ENCODE results near the gene ZNRF3.
"Not testable (repeated sequence)": the region's sequence is repeated elsewhere in the genome, so short reads cannot be mapped to it uniquely, and the experiment has no call there.

ZNRF3 gene

GRCh38 chr22:28882878-28883656 is at the start of gene ZNRF3:
Gene ZNRF3, plus strand, starts transcription at chr22:28883572. Its CDS starts 195 bp downstream, at chr22:28883767.
- FAIRE-seq (peak; percentile 90), DNase-seq (ENCODE audit: insufficient read length, low spot score) (peak; percentile 76)

- FAIRE-seq (no peak), DNase-seq (ENCODE audit: insufficient read length, low spot score) (no peak)
These were observed 47.7 kb upstream of the ZNRF3 start for GRCh38 chr22:28835630-28836189.

GRCh38 chr22:28837640-28838039 is 45.7 kb upstream of the ZNRF3 start:
- FAIRE-seq, result no peak
- no peak for DNase-seq (ENCODE audit: insufficient read length, low spot score)

DNA sequence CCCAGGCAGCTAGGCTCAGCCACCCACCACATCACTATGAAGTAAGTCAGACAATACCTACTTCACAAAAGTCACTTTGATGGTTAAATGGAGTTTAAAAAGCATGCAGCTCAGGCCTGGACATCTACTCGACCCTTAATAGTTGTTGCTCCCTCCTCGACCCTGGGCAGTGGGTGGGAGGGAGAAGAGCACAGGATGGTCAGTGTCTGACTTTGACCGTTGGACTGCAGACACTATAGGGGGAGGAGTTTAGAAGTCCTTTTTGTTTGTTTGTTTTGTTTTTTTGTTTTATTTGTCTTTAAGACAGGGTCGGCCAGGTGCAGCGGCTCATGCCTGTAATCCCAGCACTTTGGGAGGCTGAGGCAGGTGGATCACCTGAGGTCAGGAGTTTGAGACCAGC is 44.4 kb upstream of the ZNRF3 start:
- FAIRE-seq (no peak), DNase-seq (ENCODE audit: insufficient read length, low spot score) (no peak)

- FAIRE-seq (no peak), DNase-seq (ENCODE audit: insufficient read length, low spot score) (no peak)
These were observed 42.3 kb upstream of the ZNRF3 start for GRCh38 chr22:28841111-28841510.

- FAIRE-seq (no peak), DNase-seq (ENCODE audit: insufficient read length, low spot score) (no peak)
These were observed 39.7 kb upstream of the ZNRF3 start for GRCh38 chr22:28843633-28844032.

GRCh38 chr22:28844277-28844676 is 39.1 kb upstream of the ZNRF3 start:
- FAIRE-seq; DNase-seq (ENCODE audit: insufficient read length, low spot score): not testable (repeated sequence)

- DNase-seq (ENCODE audit: insufficient read length, low spot score) (no peak), FAIRE-seq (no peak)
These were observed 36.4 kb upstream of the ZNRF3 start for GRCh38 chr22:28846994-28847393.

DNA sequence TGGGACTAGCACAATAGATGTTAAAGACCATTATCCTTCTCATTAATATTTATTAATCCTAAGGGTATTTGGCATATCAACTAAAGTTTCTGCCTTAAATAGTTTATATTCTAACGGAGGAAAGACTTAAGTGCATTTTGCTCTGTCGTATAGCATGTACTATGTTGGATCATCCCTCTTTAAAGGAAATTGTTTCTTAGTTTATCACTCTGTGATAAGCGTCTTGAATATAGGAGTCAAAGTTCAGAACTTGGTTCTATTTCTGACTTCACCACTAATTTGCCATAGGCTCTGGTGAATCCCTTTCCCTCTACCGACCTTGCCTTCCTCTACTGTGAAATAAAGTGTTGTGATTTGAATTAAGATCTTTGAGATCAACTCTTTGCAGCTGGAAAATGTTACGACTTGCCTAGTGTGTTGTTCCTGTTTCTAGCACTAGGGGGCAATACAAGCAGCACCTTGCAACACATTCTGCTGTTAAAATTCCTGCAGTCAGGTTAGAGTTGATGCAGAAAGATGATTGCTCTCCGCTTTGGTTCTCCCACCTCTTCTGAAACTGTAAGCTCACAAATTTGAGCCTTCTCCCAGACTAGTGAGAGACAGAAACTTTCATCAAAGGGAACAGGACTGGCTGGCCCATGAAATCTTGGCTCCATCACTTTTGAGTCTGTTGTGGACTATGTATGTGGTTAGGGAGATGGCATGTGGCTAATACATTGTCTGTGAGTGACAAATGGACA is 27.8 kb upstream of the ZNRF3 start:
- DNase-seq (ENCODE audit: insufficient read length, low spot score) (peak; percentile 61), FAIRE-seq (no peak)

DNA sequence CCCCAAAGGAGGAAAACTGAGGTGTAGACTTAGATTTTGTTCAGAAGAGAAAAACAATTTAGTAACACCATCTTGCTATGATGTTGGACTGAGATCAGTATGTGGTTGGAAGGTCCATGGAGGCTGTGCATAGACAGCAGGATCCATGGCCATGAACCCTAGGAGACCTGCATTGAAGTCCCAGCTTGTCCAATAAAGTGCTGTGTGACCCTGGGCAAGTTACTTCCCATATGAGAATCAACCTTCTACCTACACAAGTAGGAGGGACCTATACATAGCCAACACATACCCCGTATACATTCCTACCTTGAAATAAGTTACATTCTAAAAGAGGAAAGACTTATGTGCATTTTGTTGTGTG is 27.3 kb upstream of the ZNRF3 start:
- DNase-seq (ENCODE audit: insufficient read length, low spot score), result no peak
- FAIRE-seq, result no peak

GRCh38 chr22:28857288-28857687 is 26.1 kb upstream of the ZNRF3 start:
- no peak for FAIRE-seq

GRCh38 chr22:28864878-28865596 is 18.3 kb upstream of the ZNRF3 start:
- FAIRE-seq (no peak), DNase-seq (ENCODE audit: insufficient read length, low spot score) (no peak)

More at GRCh38 chr22:28857288-28857687, 26.1 kb upstream of the ZNRF3 start:
- no peak for DNase-seq (ENCODE audit: insufficient read length, low spot score)

- no peak for DNase-seq (ENCODE audit: insufficient read length, low spot score)
- no peak for FAIRE-seq
These were observed 16.2 kb upstream of the ZNRF3 start for GRCh38 chr22:28867191-28867590.

DNA sequence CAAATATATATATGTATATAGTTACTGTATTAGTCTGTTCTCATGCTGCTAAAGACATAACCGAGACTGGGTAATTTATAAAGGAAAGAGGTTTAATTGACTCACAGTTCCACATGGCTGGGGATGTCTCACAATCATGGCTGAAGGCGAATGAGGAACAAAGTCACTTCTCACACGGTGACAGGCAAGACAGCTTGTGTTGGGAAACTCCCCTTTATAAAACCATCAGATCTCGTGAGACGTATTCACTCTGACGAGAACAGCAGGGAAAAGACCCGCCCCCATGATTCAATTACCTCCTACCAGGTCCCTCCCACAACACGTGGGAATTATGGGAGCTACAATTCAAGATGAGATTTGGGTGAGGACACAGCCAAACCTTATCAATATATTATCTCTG is 15.0 kb upstream of the ZNRF3 start:
- not testable (repeated sequence) for FAIRE-seq; DNase-seq (ENCODE audit: insufficient read length, low spot score)

GRCh38 chr22:28869736-28870135 is 13.6 kb upstream of the ZNRF3 start:
- FAIRE-seq (no peak), DNase-seq (ENCODE audit: insufficient read length, low spot score) (no peak)

GRCh38 chr22:28873183-28873963 is 10.0 kb upstream of the ZNRF3 start:
- FAIRE-seq (no peak), DNase-seq (ENCODE audit: insufficient read length, low spot score) (no peak)

GRCh38 chr22:28874061-28874460 is 9.3 kb upstream of the ZNRF3 start:
- DNase-seq (ENCODE audit: insufficient read length, low spot score), result no peak
- no peak for FAIRE-seq

DNA sequence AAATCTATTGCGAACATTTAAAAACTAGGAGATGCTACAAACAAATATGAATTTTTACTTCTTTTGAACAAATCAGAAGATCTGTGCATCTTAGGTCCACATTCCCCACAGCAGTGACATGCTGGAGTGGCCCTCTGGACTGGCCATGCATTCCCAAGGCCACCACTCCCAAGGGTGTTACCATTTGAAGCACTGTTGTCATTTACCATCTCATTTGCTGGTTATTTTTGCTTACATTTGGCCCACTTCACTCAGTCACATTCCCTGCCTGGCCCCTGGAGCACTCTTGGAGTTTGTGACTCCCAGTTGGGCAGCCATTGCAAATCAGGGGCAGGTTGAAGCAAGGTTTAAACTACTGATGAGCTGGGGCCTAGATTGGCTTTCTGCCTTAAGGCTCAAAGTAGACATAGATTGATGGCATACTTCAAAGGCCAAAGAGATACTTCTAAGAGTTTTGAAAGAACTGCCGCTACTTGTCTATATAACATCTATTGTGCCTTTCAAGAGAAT is 8.5 kb upstream of the ZNRF3 start:
- FAIRE-seq (no peak), DNase-seq (ENCODE audit: insufficient read length, low spot score) (no peak)

DNA sequence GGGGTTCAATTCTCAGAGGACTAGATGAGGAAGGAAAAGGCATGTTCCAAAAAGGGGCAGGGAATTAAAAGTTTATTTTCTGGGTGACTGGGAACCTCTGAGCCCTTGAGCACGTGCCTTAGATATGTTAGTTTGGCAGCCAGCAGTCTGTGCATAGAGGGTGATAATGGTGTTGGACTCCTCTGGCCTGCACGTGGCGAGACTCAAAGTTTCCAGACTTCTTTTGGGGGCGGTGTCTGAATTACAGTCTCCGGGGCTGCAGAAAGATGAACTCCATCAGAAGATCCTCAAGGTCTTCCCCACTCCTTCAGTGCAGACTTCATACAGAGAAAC is 861 bp upstream of the ZNRF3 start:
- DNase-seq (ENCODE audit: insufficient read length, low spot score) (no peak), FAIRE-seq (no peak)

GRCh38 chr22:28883657-28883916 is 215 bp downstream of the ZNRF3 start:
- DNase-seq (ENCODE audit: insufficient read length, low spot score) (no peak), FAIRE-seq (no peak)

All from HTR-8/SVneo (cell line).